Pancreas (tissue), 8 donors: Measurements from ENCODE around the gene FUZ. TPM values are rescaled to one million over a fixed set of nuclear protein-coding genes. Genes with fewer than 3 reads are reported as not detected.

Experiments
- microRNA-seq, 2 donors: library from miRNA; unstranded; fragments of <30 nt; microRNA quantifications; one replicate each; pipeline versions ENCODE4 to v1.1.0, GENCODE V29; 2019 to 2020
- polyA plus RNA-seq, 2 donors: library from polyadenylated mRNA; stranded (reverse); fragments of 200-250 nt; gene quantifications; one replicate each; pipeline ENCODE4 v1.2.3, GENCODE V29; 2013
- total RNA-seq, 6 donors: library from RNA; stranded (reverse); fragmentation: NEBNext Ultra II Directional in 4 of 6; extraction: Animal tissue kit (Norgen Biotek cat#: 25700) in 4 of 6; gene quantifications; one replicate each; pipeline versions ENCODE4 v1.2.1 to v1.2.4, GENCODE V29; 2021 to 2023
- donor health status: healthy with polysubstance abuse.
- donor health status: DM: no; HTN: no; CAD: no; lungs with moderate emphysema.
- donor health status: DM: no; HTN: no; CAD: no.
- donor health status: Bipolar disorder and iron deficiency.
- donor health status: DM: yes; HTN: yes; CAD: no.
- donor health status: DM: no; HTN: no; CAD: no.
- donor health status: DM: no; HTN: no; CAD: no.
- donor health status: DM: yes; HTN: yes; CAD: no.

The FUZ gene
- total and polyA plus RNA-seq, 8 donors: 8.8 to 30.3 (median 15.6) TPM

Small RNA genes lying within 50 kb of the gene (microRNA-seq; reads per million reads assigned to microRNA genes)
- gene MIR4749 (0.59 to 0.77 reads per million in 2 donors), gene MIR6799 (0 to 1.5 reads per million in 2 donors), gene MIR6800 (0 to 0.59 reads per million in 2 donors)

Other genes starting within 250 kb of the FUZ start
- gene NOSIP, start 232.7 kb downstream of the FUZ start, total RNA-seq: 10 to 100 TPM; 40.5 to 76.3 (median 52.1) TPM
- gene NOSIP, start 232.7 kb downstream of the FUZ start, polyA plus RNA-seq: 100 to 1,000 TPM; 120 to 148 TPM
- 1 to 10 TPM; 6.5 to 8.9 (median 8.3) TPM for gene PRRG2, start 232.0 kb downstream of the FUZ start, total RNA-seq
- gene PRRG2, start 232.0 kb downstream of the FUZ start, polyA plus RNA-seq: 10 to 100 TPM; 11.6 to 15.9 TPM
- 10 to 100 TPM in 3 of 6 donors, 1 to 10 TPM in 3; 8.3 to 17.7 (median 9.5) TPM for gene PRR12, start 222.1 kb downstream of the FUZ start, total RNA-seq
- gene PRR12, start 222.1 kb downstream of the FUZ start, polyA plus RNA-seq: 10 to 100 TPM; 14.0 to 18.9 TPM
- 10 to 100 TPM in 2 of 6 donors, 1 to 10 TPM in 4; 5.5 to 24.4 (median 7.5) TPM for gene RRAS, start 173.1 kb downstream of the FUZ start, total RNA-seq
- gene RRAS, start 173.1 kb downstream of the FUZ start, polyA plus RNA-seq: 10 to 100 TPM; 27.2 to 42.9 TPM
- gene SCAF1, start 171.1 kb downstream of the FUZ start, total RNA-seq: 10 to 100 TPM; 17.3 to 34.8 (median 28.3) TPM
- 10 to 100 TPM; 17.8 to 30.4 TPM for gene SCAF1, start 171.1 kb downstream of the FUZ start, polyA plus RNA-seq
- gene IRF3, start 147.4 kb downstream of the FUZ start, total RNA-seq: 10 to 100 TPM; 34.4 to 66.0 (median 44.7) TPM
- 100 to 1,000 TPM; 213 to 289 TPM for gene IRF3, start 147.4 kb downstream of the FUZ start, polyA plus RNA-seq
- gene BCL2L12, start 147.4 kb downstream of the FUZ start, total RNA-seq: 10 to 100 TPM in 2 of 6 donors, 1 to 10 TPM in 4; 6.0 to 12.0 (median 9.6) TPM
- gene BCL2L12, start 147.4 kb downstream of the FUZ start, polyA plus RNA-seq: 10 to 100 TPM; 16.2 to 16.5 TPM
- 10 to 100 TPM; 27.2 to 61.1 (median 43.3) TPM for gene PRMT1, start 136.0 kb downstream of the FUZ start, total RNA-seq
- 10 to 100 TPM; 95.3 to 98.7 TPM for gene PRMT1, start 136.0 kb downstream of the FUZ start, polyA plus RNA-seq
- under 1 TPM; 0.28 to 1.00 (median 0.58) TPM for gene ADM5, start 123.7 kb downstream of the FUZ start, total RNA-seq
- gene ADM5, start 123.7 kb downstream of the FUZ start, polyA plus RNA-seq: 1 to 10 TPM; 2.4 to 2.5 TPM
- 1 to 10 TPM in 4 of 6 donors, under 1 TPM in 2; 0.28 to 5.6 (median 2.1) TPM for gene CPT1C, start 122.2 kb downstream of the FUZ start, total RNA-seq
- gene CPT1C, start 122.2 kb downstream of the FUZ start, polyA plus RNA-seq: 10 to 100 TPM; 10.5 to 12.6 TPM
- gene TSKS, start 50.0 kb downstream of the FUZ start, total RNA-seq: under 1 TPM in 3 of 6 donors, not detected in 3; 0.08 to 0.34 (median 0.09) TPM
- gene TSKS, start 50.0 kb downstream of the FUZ start, polyA plus RNA-seq: under 1 TPM; 0.35 to 0.76 TPM
- gene AP2A1, start 46.3 kb downstream of the FUZ start, total RNA-seq: 10 to 100 TPM; 29.3 to 42.8 (median 34.2) TPM
- 10 to 100 TPM; 27.1 to 29.0 TPM for gene AP2A1, start 46.3 kb downstream of the FUZ start, polyA plus RNA-seq
- 10 to 100 TPM; 19.4 to 34.9 (median 24.3) TPM for gene MED25, start 5.0 kb upstream of the FUZ start, total RNA-seq
- 10 to 100 TPM; 56.8 to 60.0 TPM for gene MED25, start 5.0 kb upstream of the FUZ start, polyA plus RNA-seq
- gene PTOV1, start 37.9 kb upstream of the FUZ start, total RNA-seq: 100 to 1,000 TPM in 1 of 6 donors, 10 to 100 TPM in 5; 48.8 to 116 (median 72.8) TPM
- gene PTOV1, start 37.9 kb upstream of the FUZ start, polyA plus RNA-seq: 100 to 1,000 TPM; 177 to 191 TPM
- gene PNKP, start 54.3 kb upstream of the FUZ start, total RNA-seq: 10 to 100 TPM; 28.7 to 52.4 (median 34.6) TPM
- gene PNKP, start 54.3 kb upstream of the FUZ start, polyA plus RNA-seq: 100 to 1,000 TPM in 1 of 2 donors, 10 to 100 TPM in 1; 76.0 to 154 TPM
- gene AKT1S1, start 64.1 kb upstream of the FUZ start, total RNA-seq: 10 to 100 TPM; 13.8 to 22.1 (median 16.2) TPM
- gene AKT1S1, start 64.1 kb upstream of the FUZ start, polyA plus RNA-seq: 10 to 100 TPM; 22.7 to 31.1 TPM
- gene TBC1D17, start 64.4 kb upstream of the FUZ start, total RNA-seq: 10 to 100 TPM; 21.0 to 34.3 (median 29.9) TPM
- 10 to 100 TPM; 74.0 to 99.3 TPM for gene TBC1D17, start 64.4 kb upstream of the FUZ start, polyA plus RNA-seq
- 1 to 10 TPM in 2 of 6 donors, under 1 TPM in 4; 0.23 to 4.0 (median 0.63) TPM for gene IL4I1, start 83.6 kb upstream of the FUZ start, total RNA-seq
- 1 to 10 TPM in 1 of 2 donors, under 1 TPM in 1; 0.45 to 1.1 TPM for gene IL4I1, start 83.6 kb upstream of the FUZ start, polyA plus RNA-seq
- 10 to 100 TPM in 3 of 6 donors, 1 to 10 TPM in 3; 8.2 to 16.6 (median 11.2) TPM for gene ATF5, start 115.9 kb upstream of the FUZ start, total RNA-seq
- 10 to 100 TPM; 16.0 to 25.7 TPM for gene ATF5, start 115.9 kb upstream of the FUZ start, polyA plus RNA-seq
- gene NUP62, start 116.2 kb upstream of the FUZ start, total RNA-seq: 10 to 100 TPM; 11.4 to 26.4 (median 15.0) TPM
- 10 to 100 TPM; 19.6 to 20.7 TPM for gene NUP62, start 116.2 kb upstream of the FUZ start, polyA plus RNA-seq
- 10 to 100 TPM in 1 of 6 donors, 1 to 10 TPM in 3, under 1 TPM in 2; 0.14 to 26.5 (median 1.6) TPM for gene SIGLEC11, start 147.9 kb upstream of the FUZ start, total RNA-seq
- gene SIGLEC11, start 147.9 kb upstream of the FUZ start, polyA plus RNA-seq: 1 to 10 TPM in 1 of 2 donors, under 1 TPM in 1; 0.35 to 5.1 TPM
- 10 to 100 TPM; 14.4 to 32.4 (median 18.2) TPM for gene VRK3, start 212.1 kb upstream of the FUZ start, total RNA-seq
- 10 to 100 TPM; 16.8 to 17.4 TPM for gene VRK3, start 212.1 kb upstream of the FUZ start, polyA plus RNA-seq
- 1 to 10 TPM; 3.7 to 6.3 (median 4.2) TPM for gene ZNF473, start 212.7 kb upstream of the FUZ start, total RNA-seq
- gene ZNF473, start 212.7 kb upstream of the FUZ start, polyA plus RNA-seq: 1 to 10 TPM; 1.9 to 2.8 TPM